ENCODE data around the gene RNF112. TPM values are rescaled to one million over a fixed set of nuclear protein-coding genes. Genes with fewer than 3 reads are reported as not detected.
"Not testable (repeated sequence)": the region's sequence is repeated elsewhere in the genome, so short reads cannot be mapped to it uniquely, and the experiment has no call there.

RNF112 gene
- total RNA-seq, 1 donor from 2014 or later: 0.36 TPM

GRCh38 chr17:19456016-19456927 lies 45.2 kb downstream of the RNF112 start:
- Histone ChIP-seq H3K4me2 (ENCODE audit: low read length) (no peak overlapping the region), H3K9me3 (ENCODE audit: insufficient read depth, low read depth, low read length) (no peaks in the 10 kb centered on the region), H3K27ac (ENCODE audit: low read depth, low read length) (no peak overlapping the region), H4K20me1 (ENCODE audit: insufficient read depth, low read length) (no peaks in the 10 kb centered on the region), H3K9ac (ENCODE audit: low read length) (no peak overlapping the region), H3K36me3 (ENCODE audit: insufficient read depth, low read length) (no peaks in the 10 kb centered on the region), H3K4me3 (ENCODE audit: insufficient read depth, low read depth, low read length) (no peak overlapping the region), H3K79me2 (ENCODE audit: insufficient read depth, low read length) (no peaks in the 10 kb centered on the region), H3K4me1 (ENCODE audit: insufficient read depth, low read length) (no peaks in the 10 kb centered on the region), H3K27me3 (ENCODE audit: insufficient read depth, low read length) (peaks cover 27% of the 10 kb centered on the region), H2AFZ (ENCODE audit: low read depth, low read length) (no peak overlapping the region)
- Mint-ChIP-seq H3K4me1 (ENCODE audit: low read depth, unreplicated experiment) (no peaks in the 10 kb centered on the region), H3K36me3 (ENCODE audit: low read depth, unreplicated experiment) (no peaks in the 10 kb centered on the region), H3K9me3 (ENCODE audit: unreplicated experiment) (peaks cover 5% of the 10 kb centered on the region), H3K27me3 (ENCODE audit: low read depth, unreplicated experiment) (peaks cover 50% of the 10 kb centered on the region), H3K27ac (ENCODE audit: unreplicated experiment) (no peak overlapping the region), H3K4me3 (ENCODE audit: unreplicated experiment) (no peak overlapping the region)
- FAIRE-seq (no peak), DNase-seq (ENCODE audit: low read depth) (no peak)
- TF ChIP-seq EZH2 (IDR thresholded peaks at IDR 0.05; ENCODE audit: insufficient read depth, low read length) (no peak), CTCF (IDR thresholded peaks at IDR 0.05; ENCODE audit: insufficient read depth, low read depth, low read length) (no peak)

GRCh38 chr17:19457046-19457445 lies 46.0 kb downstream of the RNF112 start:
- Histone ChIP-seq H3K9ac (ENCODE audit: low read length) (no peak overlapping the region), H3K79me2 (ENCODE audit: insufficient read depth, low read length) (no peaks in the 10 kb centered on the region), H3K27ac (ENCODE audit: low read depth, low read length) (no peak overlapping the region), H3K4me1 (ENCODE audit: insufficient read depth, low read length) (no peaks in the 10 kb centered on the region), H3K27me3 (ENCODE audit: insufficient read depth, low read length) (peaks cover 27% of the 10 kb centered on the region), H3K4me2 (ENCODE audit: low read length) (no peak overlapping the region), H3K9me3 (ENCODE audit: insufficient read depth, low read depth, low read length) (no peaks in the 10 kb centered on the region), H2AFZ (ENCODE audit: low read depth, low read length) (no peak overlapping the region), H4K20me1 (ENCODE audit: insufficient read depth, low read length) (no peaks in the 10 kb centered on the region), H3K36me3 (ENCODE audit: insufficient read depth, low read length) (no peaks in the 10 kb centered on the region), H3K4me3 (ENCODE audit: insufficient read depth, low read depth, low read length) (no peak overlapping the region)
- Mint-ChIP-seq H3K4me3 (ENCODE audit: unreplicated experiment) (no peak overlapping the region), H3K36me3 (ENCODE audit: low read depth, unreplicated experiment) (no peaks in the 10 kb centered on the region), H3K9me3 (ENCODE audit: unreplicated experiment) (peaks cover 5% of the 10 kb centered on the region), H3K27me3 (ENCODE audit: low read depth, unreplicated experiment) (peaks cover 52% of the 10 kb centered on the region), H3K27ac (ENCODE audit: unreplicated experiment) (no peak overlapping the region), H3K4me1 (ENCODE audit: low read depth, unreplicated experiment) (no peaks in the 10 kb centered on the region)
- FAIRE-seq (no peak), DNase-seq (ENCODE audit: low read depth) (no peak)
- TF ChIP-seq CTCF (IDR thresholded peaks at IDR 0.05; ENCODE audit: insufficient read depth, low read depth, low read length) (no peak), EZH2 (IDR thresholded peaks at IDR 0.05; ENCODE audit: insufficient read depth, low read length) (no peak)

- FAIRE-seq (no peak), DNase-seq (ENCODE audit: low read depth) (no peak)
- H3K4me3 Mint-ChIP-seq (ENCODE audit: unreplicated experiment): no peak overlapping the region
- no peaks in the 10 kb centered on the region for H3K4me1 Mint-ChIP-seq (ENCODE audit: low read depth, unreplicated experiment)
- Histone ChIP-seq H3K4me2 (ENCODE audit: low read length) (no peak overlapping the region), H2AFZ (ENCODE audit: low read depth, low read length) (no peak overlapping the region), H3K9ac (ENCODE audit: low read length) (no peak overlapping the region), H3K27me3 (ENCODE audit: insufficient read depth, low read length) (peaks cover 22% of the 10 kb centered on the region), H3K9me3 (ENCODE audit: insufficient read depth, low read depth, low read length) (no peaks in the 10 kb centered on the region), H3K4me1 (ENCODE audit: insufficient read depth, low read length) (no peaks in the 10 kb centered on the region), H4K20me1 (ENCODE audit: insufficient read depth, low read length) (no peaks in the 10 kb centered on the region), H3K79me2 (ENCODE audit: insufficient read depth, low read length) (no peaks in the 10 kb centered on the region), H3K36me3 (ENCODE audit: insufficient read depth, low read length) (no peaks in the 10 kb centered on the region), H3K4me3 (ENCODE audit: insufficient read depth, low read depth, low read length) (no peak overlapping the region), H3K27ac (ENCODE audit: low read depth, low read length) (no peak overlapping the region)
- H3K9me3 Mint-ChIP-seq (ENCODE audit: unreplicated experiment): peaks cover 5% of the 10 kb centered on the region
- peaks cover 48% of the 10 kb centered on the region for H3K27me3 Mint-ChIP-seq (ENCODE audit: low read depth, unreplicated experiment)
- no peak overlapping the region for H3K27ac Mint-ChIP-seq (ENCODE audit: unreplicated experiment)
- no peaks in the 10 kb centered on the region for H3K36me3 Mint-ChIP-seq (ENCODE audit: low read depth, unreplicated experiment)
- TF ChIP-seq EZH2 (IDR thresholded peaks at IDR 0.05; ENCODE audit: insufficient read depth, low read length) (no peak), CTCF (IDR thresholded peaks at IDR 0.05; ENCODE audit: insufficient read depth, low read depth, low read length) (no peak)
Observed at GRCh38 chr17:19457830-19458271, 46.8 kb downstream of the RNF112 start.

- not testable (repeated sequence) for H2AFZ ChIP-seq (ENCODE audit: low read depth, low read length); H3K27ac ChIP-seq (ENCODE audit: low read depth, low read length); DNase-seq (ENCODE audit: low read depth); H3K36me3 ChIP-seq (ENCODE audit: insufficient read depth, low read length); H3K4me2 ChIP-seq (ENCODE audit: low read length); H3K4me1 Mint-ChIP-seq (ENCODE audit: low read depth, unreplicated experiment); H3K4me3 Mint-ChIP-seq (ENCODE audit: unreplicated experiment); H3K36me3 Mint-ChIP-seq (ENCODE audit: low read depth, unreplicated experiment); H3K9ac ChIP-seq (ENCODE audit: low read length); H4K20me1 ChIP-seq (ENCODE audit: insufficient read depth, low read length); H3K9me3 Mint-ChIP-seq (ENCODE audit: unreplicated experiment); H3K79me2 ChIP-seq (ENCODE audit: insufficient read depth, low read length); H3K9me3 ChIP-seq (ENCODE audit: insufficient read depth, low read depth, low read length); H3K4me3 ChIP-seq (ENCODE audit: insufficient read depth, low read depth, low read length); H3K4me1 ChIP-seq (ENCODE audit: insufficient read depth, low read length); H3K27ac Mint-ChIP-seq (ENCODE audit: unreplicated experiment); FAIRE-seq
- H3K27me3 ChIP-seq (ENCODE audit: insufficient read depth, low read length): peaks cover 19% of the 10 kb centered on the region
- H3K27me3 Mint-ChIP-seq (ENCODE audit: low read depth, unreplicated experiment): peaks cover 45% of the 10 kb centered on the region
Observed at GRCh38 chr17:19458481-19458880, 47.4 kb downstream of the RNF112 start.

Data from astrocyte (in vitro differentiated cells and primary cell).